GM23248 (cell line): ENCODE measurements around the gene RRBP1. TPM values are rescaled to one million over a fixed set of nuclear protein-coding genes. Genes with fewer than 3 reads are reported as not detected.

Experiments
- DNase-seq: peaks from one replicate; pipeline ENCODE4 v3.0.0-alpha.2; 2015
- H2AFZ ChIP-seq: fragments of 200-600 bp; sonication (generic); 2 replicates; pipeline ENCODE4 v1.6.1; 2016; ENCODE audit warnings: antibody characterized with exemption
- H3F3A ChIP-seq: fragments of 200-600 bp; sonication (generic); 2 replicates; pipeline ENCODE4 v1.6.1; 2016; ENCODE audit warnings: mild to moderate bottlenecking, antibody characterized with exemption, mixed run types; ENCODE audit not compliant: insufficient read depth
- H3K27ac ChIP-seq: fragments of 200-600 bp; sonication (generic); 2 replicates; pipeline ENCODE4 v1.5.1; 2016; ENCODE audit warnings: mild to moderate bottlenecking
- H3K27me3 ChIP-seq: fragments of 200-600 bp; sonication (generic); replicated peaks from 2 replicates; pipeline ENCODE4 v1.6.1; 2016; ENCODE audit warnings: mild to moderate bottlenecking; ENCODE audit not compliant: insufficient read depth
- H3K36me3 ChIP-seq: fragments of 200-600 bp; sonication (generic); 2 replicates; pipeline ENCODE4 v1.6.1; 2016; ENCODE audit warnings: low read depth, mild to moderate bottlenecking
- H3K4me1 ChIP-seq: fragments of 200-600 bp; sonication (generic); 2 replicates; pipeline ENCODE4 v1.6.1; 2016; ENCODE audit warnings: mild to moderate bottlenecking; ENCODE audit not compliant: insufficient read depth
- H3K4me2 ChIP-seq: fragments of 200-600 bp; sonication (generic); one replicate; pipeline ENCODE4 v1.6.1; 2016; ENCODE audit warnings: mild to moderate bottlenecking; ENCODE audit not compliant: unreplicated experiment
- H3K4me3 ChIP-seq: fragments of 200-600 bp; sonication (generic); 2 replicates; pipeline ENCODE4 v1.5.1; 2016; ENCODE audit warnings: mild to moderate bottlenecking
- H3K79me2 ChIP-seq: fragments of 200-600 bp; sonication (generic); 2 replicates; pipeline ENCODE4 v1.6.1; 2016; ENCODE audit warnings: mild to moderate bottlenecking; ENCODE audit not compliant: insufficient read depth
- H3K9ac ChIP-seq: fragments of 200-600 bp; sonication (generic); 2 replicates; pipeline ENCODE4 v1.6.1; 2016; ENCODE audit warnings: mild to moderate bottlenecking
- H3K9me2 ChIP-seq: fragments of 200-600 bp; sonication (generic); 2 replicates; pipeline ENCODE4 v1.6.1; 2016; ENCODE audit warnings: mixed run types, mild to moderate bottlenecking, moderate library complexity; ENCODE audit not compliant: insufficient read depth
- H3K9me3 ChIP-seq: fragments of 200-600 bp; sonication (generic); one replicate; pipeline ENCODE4 v1.6.1; 2017; ENCODE audit warnings: low read depth
- H4K20me1 ChIP-seq: fragments of 200-600 bp; sonication (generic); 2 replicates; pipeline ENCODE4 v1.6.0; 2016; ENCODE audit not compliant: insufficient read depth
- EZH2 ChIP-seq: fragments of 200-600 bp; sonication (generic); IDR thresholded peaks from 2 replicates; pipeline ENCODE4 v1.6.1; 2018; ENCODE audit warnings: antibody characterized with exemption, mild to moderate bottlenecking; ENCODE audit not compliant: insufficient read depth, poor library complexity, severe bottlenecking
- EZH2phosphoT487 ChIP-seq: fragments of 200-600 bp; sonication (generic); IDR thresholded peaks from 2 replicates; pipeline ENCODE4 v1.6.1; 2018; ENCODE audit warnings: antibody characterized with exemption, moderate library complexity, mild to moderate bottlenecking, low read depth; ENCODE audit not compliant: insufficient read depth
- WGBS, 2 experiments: methylation state at CpG; one replicate each; pipeline ENCODE4 v1.1.6; 2015 to 2017; ENCODE audit warnings: low lambda C conversion rate in 2 of 2, low coverage in 1 of 2; ENCODE audit errors: missing lambda C conversion rate in 2 of 2; 5-methylcytosine and 5-hydroxymethylcytosine counted together
- in situ Hi-C: fragments of 300-500 bp; cut with MboI; formaldehyde crosslinking; loops from 2 replicates; pipeline ENCODE4 v1.15.0; 2020
- polyA plus RNA-seq: library from polyadenylated mRNA; unstranded; fragments of >200 nt; fragmentation: Nextera tagmentation; extraction: Ambion mirVana; gene quantifications from 2 replicates; pipeline ENCODE4 v1.2.1, GENCODE V29; 2016
- total RNA-seq: library from RNA; depleted of rRNA; stranded (reverse); fragments of >200 nt; shearing (Covaris generic); gene quantifications from 2 replicates; pipeline ENCODE4 v1.2.3, GENCODE V29; 2014

Gene RRBP1
- total and polyA plus RNA-seq, 2 experiments from 2014 or later: 127 to 182 TPM

- Histone ChIP-seq H3K9me3 (no peaks in the 10 kb centered on the region), H3K4me3 (no peak overlapping the region), H3K36me3 (peaks cover 7% of the 10 kb centered on the region), H3K4me2 (no peak overlapping the region), H3K27me3 (no peaks in the 10 kb centered on the region), H3F3A (peaks cover 51% of the 10 kb centered on the region), H3K9me2 (no peaks in the 10 kb centered on the region), H2AFZ (no peak overlapping the region), H3K27ac (peak overlapping the region; percentile 77), H4K20me1 (no peaks in the 10 kb centered on the region), H3K9ac (peak overlapping the region; percentile 54; the same call in 1 of the 2 replicates), H3K79me2 (0 out of 2 replicates have a peak, but pooled peaks cover 6% of the 10 kb centered on the region), H3K4me1 (peaks cover 9% of the 10 kb centered on the region; the same call in 1 of the 2 replicates)
- no peak for TF ChIP-seq EZH2
- no peak for TF ChIP-seq EZH2phosphoT487
- in situ Hi-C loops: no loop called here
- no peak for DNase-seq
- WGBS, 2 experiments: 88% methylated on average over 36 to 40 of the region's 40 CpGs
Observed at GRCh38 chr20:17613328-17614175, 68.5 kb downstream of the RRBP1 start.

- Histone ChIP-seq H3K27ac (peak overlapping the region; percentile 77), H4K20me1 (no peaks in the 10 kb centered on the region)
- TF ChIP-seq EZH2phosphoT487 (no peak), EZH2 (no peak)
Observed at GRCh38 chr20:17612992-17613327, 69.1 kb downstream of the RRBP1 start.

GRCh38 chr20:17612287-17612991 is 69.6 kb downstream of the RRBP1 start:
- H3K9me3 ChIP-seq: no peaks in the 10 kb centered on the region
- peaks cover 59% of the 10 kb centered on the region for H3F3A ChIP-seq
- peaks cover 9% of the 10 kb centered on the region; the same call in 1 of the 2 replicates for H3K4me1 ChIP-seq
- H3K27me3 ChIP-seq: no peaks in the 10 kb centered on the region
- H3K9me2 ChIP-seq: no peaks in the 10 kb centered on the region
- peak overlapping the region; percentile 77 for H3K27ac ChIP-seq
- H3K79me2 ChIP-seq: 0 out of 2 replicates have a peak, but pooled peaks cover 6% of the 10 kb centered on the region
- no peaks in the 10 kb centered on the region for H4K20me1 ChIP-seq
- in situ Hi-C loops: no loop called here
- no peak overlapping the region for H3K4me2 ChIP-seq
- no peak for TF ChIP-seq EZH2
- TF ChIP-seq EZH2phosphoT487: no peak
- H3K36me3 ChIP-seq: peaks cover 11% of the 10 kb centered on the region; the same call in 1 of the 2 replicates
- 53 to 61% methylated on average over 15 to 16 of the region's 16 CpGs for WGBS, 2 experiments
- no peak overlapping the region for H3K4me3 ChIP-seq
- no peak overlapping the region for H2AFZ ChIP-seq
- H3K9ac ChIP-seq: peak overlapping the region; percentile 54
- DNase-seq: peak; percentile 80

More at GRCh38 chr20:17612992-17613327, 69.1 kb downstream of the RRBP1 start:
- H3K9me2 ChIP-seq: no peaks in the 10 kb centered on the region
- in situ Hi-C loops: no loop called here
- no peak for DNase-seq
- no peak overlapping the region for H3K4me3 ChIP-seq
- H3K9me3 ChIP-seq: no peaks in the 10 kb centered on the region
- no peak overlapping the region for H2AFZ ChIP-seq
- 69 to 71% methylated on average over 6 to 7 of the region's 7 CpGs for WGBS, 2 experiments
- no peaks in the 10 kb centered on the region for H3K27me3 ChIP-seq
- H3K9ac ChIP-seq: peak overlapping the region; percentile 54
- 0 out of 2 replicates have a peak, but pooled peaks cover 6% of the 10 kb centered on the region for H3K79me2 ChIP-seq
- peaks cover 9% of the 10 kb centered on the region; the same call in 1 of the 2 replicates for H3K4me1 ChIP-seq
- H3F3A ChIP-seq: peaks cover 54% of the 10 kb centered on the region
- peaks cover 6% of the 10 kb centered on the region; the same call in 1 of the 2 replicates for H3K36me3 ChIP-seq
- H3K4me2 ChIP-seq: no peak overlapping the region

GRCh38 chr20:17611540-17612286 is 70.3 kb downstream of the RRBP1 start:
- Histone ChIP-seq H3K27me3 (no peaks in the 10 kb centered on the region), H3K9me2 (no peaks in the 10 kb centered on the region), H3F3A (peaks cover 61% of the 10 kb centered on the region), H3K4me3 (no peak overlapping the region), H3K27ac (peak overlapping the region; percentile 77), H3K9me3 (no peaks in the 10 kb centered on the region), H3K4me2 (no peak overlapping the region), H3K36me3 (peaks cover 16% of the 10 kb centered on the region; the same call in 1 of the 2 replicates), H2AFZ (no peak overlapping the region), H3K9ac (peak overlapping the region; percentile 54), H4K20me1 (no peaks in the 10 kb centered on the region), H3K4me1 (peaks cover 9% of the 10 kb centered on the region; the same call in 1 of the 2 replicates), H3K79me2 (peaks cover 3% of the 10 kb centered on the region; the same call in 1 of the 2 replicates)
- in situ Hi-C loops: no loop called here
- WGBS, 2 experiments: 69 to 74% methylated on average over 26 of the region's 26 CpGs
- TF ChIP-seq EZH2phosphoT487 (no peak), EZH2 (no peak)
- DNase-seq: peak; percentile 67
